D341Med (cell line): Measurements from ENCODE around the gene GRM6.

Experiments used
- DNase-seq: peaks from one replicate; pipeline ENCODE4 v3.0.0; 2012; ENCODE audit warnings: low spot score

The GRM6 gene

GRCh38 chr5:178983728-178984127, 11.4 kb downstream of the GRM6 start:
- DNase-seq = no peak

GRCh38 chr5:178982941-178983340, 12.2 kb downstream of the GRM6 start:
- no peak for DNase-seq

GRCh38 chr5:178981381-178981780, 13.7 kb downstream of the GRM6 start:
- DNase-seq = no peak

- DNase-seq = no peak
Measured at GRCh38 chr5:178965465-178966055, 29.6 kb downstream of the GRM6 start.

GRCh38 chr5:178941361-178941760, 53.8 kb downstream of the GRM6 start:
- peak; percentile 45 for DNase-seq

- peak; percentile 74 for DNase-seq
Measured at GRCh38 chr5:178940569-178941360, 54.4 kb downstream of the GRM6 start, which contains the start of gene ZNF454. TSS of gene ZNF454 (plus strand) at chr5:178941198. CDS start at chr5:178942792, 1,594 bp downstream.

GRCh38 chr5:178931846-178932760, 63.0 kb downstream of the GRM6 start:
- no peak for DNase-seq
